Inflammatory macrophage treated with lipopolysaccharide for 1 hour (primary cell): ENCODE data around the gene HTT.
"Not testable (repeated sequence)": the region's sequence is repeated elsewhere in the genome, so short reads cannot be mapped to it uniquely, and the experiment has no call there.

Source experiments
- DNase-seq, 2 donors: peaks; one replicate each; pipeline ENCODE4 v3.0.0-alpha.2; 2020 to 2022

HTT gene

DNA sequence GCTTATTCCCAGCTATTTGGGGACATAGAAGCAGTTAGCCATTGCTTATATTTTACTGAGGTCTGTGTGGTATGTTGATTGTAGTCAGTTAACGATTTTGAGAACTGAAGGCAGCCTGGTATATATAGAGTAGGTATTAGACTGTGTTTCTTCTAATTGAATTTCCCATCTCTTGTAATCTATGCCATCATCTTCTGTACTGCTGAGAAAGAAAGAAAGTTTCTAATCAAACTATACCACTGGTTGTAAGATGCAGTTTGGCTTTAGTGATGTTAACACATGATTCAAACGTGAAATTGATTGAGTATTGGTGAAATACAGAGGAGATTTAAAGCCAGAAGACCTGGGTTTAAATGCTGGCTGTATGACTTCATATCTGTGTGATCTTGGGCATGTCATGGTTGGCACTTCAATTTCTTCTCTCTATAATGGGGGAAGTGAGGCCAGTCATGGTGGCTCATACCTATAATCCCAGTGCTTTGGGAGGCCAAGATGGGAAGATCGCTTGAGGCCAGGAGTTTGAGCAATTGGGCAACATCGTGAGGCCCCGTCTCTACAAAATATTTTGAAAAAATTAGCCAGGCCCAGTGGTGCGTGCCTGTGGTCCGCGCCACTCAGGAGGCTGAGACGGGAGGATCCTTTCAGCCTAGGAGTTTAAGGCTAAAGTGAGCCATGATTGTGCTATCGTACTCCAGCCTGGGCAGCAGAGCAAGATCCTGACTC lies 11.6 kb downstream of the HTT start:
- no peak for DNase-seq

DNA sequence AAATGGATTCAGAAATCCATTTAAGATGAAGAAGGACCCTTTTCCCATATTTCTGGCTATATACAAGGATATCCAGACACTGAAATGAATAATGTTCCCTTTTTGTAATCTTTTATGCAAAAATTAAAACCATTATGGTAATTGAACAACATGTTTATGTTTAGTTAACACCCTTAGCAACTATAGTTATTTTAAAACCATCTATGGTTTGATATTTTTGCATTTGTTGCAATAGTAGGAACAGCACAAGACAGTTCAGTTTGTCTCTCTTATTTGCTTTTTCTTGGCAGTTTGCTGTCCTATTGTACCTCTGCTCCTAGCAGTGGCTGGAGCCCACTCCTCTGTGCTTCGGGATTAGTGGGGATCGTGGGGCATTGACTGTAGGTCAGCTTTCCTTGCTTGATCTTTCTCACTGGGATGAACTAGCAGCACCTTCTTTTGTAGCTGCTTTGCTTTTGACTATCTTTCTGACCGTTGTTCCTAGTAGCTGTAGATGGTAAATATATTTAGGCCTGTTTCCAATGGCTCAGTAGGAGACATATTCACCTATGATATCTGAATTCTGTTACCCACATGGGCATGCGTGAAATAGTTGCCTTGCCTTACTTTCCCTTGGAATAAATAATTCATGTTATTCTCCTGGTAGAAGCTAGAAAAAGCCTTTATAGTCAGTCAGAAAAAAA lies 12.8 kb downstream of the HTT start:
- no peak for DNase-seq

DNA sequence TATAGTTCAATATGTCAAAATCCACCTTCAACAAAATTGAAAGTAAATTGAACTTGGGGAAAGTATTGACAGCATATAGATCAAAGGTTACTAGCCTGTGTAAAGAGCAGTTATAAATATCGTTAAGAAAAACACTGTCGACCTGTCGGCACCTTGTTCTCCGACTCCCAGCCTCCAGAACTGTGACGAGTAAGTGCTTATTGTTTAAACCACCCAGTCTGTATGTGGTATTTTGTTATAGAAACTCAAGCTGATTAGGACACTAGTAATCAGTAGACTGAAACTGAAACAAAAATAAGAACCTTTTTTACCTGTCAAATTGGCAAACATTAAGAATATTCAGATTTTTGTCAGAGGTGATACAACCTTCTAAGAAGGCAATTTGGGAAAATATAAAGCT lies 17.0 kb downstream of the HTT start:
- no peak for DNase-seq

DNA sequence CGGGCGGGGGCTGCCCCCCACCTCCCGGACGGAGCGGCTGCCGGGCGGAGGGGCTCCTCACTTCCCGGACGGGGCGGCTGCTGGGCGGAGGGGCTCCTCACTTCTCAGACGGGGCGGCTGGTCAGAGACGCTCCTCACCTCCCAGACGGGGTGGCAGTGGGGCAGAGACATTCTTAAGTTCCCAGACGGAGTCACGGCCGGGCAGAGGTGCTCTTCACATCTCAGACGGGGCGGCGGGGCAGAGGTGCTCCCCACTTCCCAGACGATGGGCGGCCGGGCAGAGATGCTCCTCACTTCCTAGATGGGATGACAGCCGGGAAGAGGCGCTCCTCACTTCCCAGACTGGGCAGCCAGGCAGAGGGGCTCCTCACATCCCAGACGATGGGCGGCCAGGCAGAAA lies 20.2 kb downstream of the HTT start:
- not testable (repeated sequence) for DNase-seq

DNA sequence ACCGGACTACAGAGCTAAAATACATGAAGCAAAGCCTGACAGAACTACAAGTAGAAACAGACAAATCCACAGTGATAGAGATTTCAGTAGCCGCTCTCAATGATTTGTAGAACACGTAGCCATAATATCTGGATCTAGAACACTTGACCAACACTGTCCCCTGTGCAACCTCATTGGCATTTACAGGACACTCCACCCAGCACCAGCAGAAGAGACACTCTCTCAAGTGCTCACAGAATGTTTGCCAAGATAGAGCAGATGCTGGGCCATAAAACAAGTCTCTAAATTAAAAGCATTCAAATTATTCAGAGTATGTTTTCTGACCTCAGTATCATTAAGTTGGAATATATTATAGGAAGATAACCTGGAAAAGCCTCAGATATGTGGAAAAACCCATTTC lies 21.7 kb downstream of the HTT start:
- no peak for DNase-seq

DNA sequence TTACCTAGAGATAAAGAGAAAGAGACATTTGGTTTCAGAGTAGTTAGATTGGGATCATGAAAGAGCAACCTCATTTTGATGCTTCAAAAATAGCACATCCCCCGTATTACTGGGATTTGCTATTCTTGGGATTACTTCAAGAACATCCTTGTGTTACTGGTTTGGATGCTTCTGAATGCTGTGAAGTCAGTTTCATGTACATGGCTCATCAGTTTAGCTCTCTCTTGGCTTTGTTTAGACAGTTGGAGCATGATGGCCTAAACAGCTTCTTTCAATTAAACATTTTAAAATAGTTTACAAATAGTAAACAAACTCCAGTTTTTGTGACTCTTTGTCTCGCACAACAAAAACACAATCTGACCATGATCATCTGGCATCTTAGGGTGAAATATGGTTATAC lies 23.9 kb downstream of the HTT start:
- DNase-seq = no peak

DNA sequence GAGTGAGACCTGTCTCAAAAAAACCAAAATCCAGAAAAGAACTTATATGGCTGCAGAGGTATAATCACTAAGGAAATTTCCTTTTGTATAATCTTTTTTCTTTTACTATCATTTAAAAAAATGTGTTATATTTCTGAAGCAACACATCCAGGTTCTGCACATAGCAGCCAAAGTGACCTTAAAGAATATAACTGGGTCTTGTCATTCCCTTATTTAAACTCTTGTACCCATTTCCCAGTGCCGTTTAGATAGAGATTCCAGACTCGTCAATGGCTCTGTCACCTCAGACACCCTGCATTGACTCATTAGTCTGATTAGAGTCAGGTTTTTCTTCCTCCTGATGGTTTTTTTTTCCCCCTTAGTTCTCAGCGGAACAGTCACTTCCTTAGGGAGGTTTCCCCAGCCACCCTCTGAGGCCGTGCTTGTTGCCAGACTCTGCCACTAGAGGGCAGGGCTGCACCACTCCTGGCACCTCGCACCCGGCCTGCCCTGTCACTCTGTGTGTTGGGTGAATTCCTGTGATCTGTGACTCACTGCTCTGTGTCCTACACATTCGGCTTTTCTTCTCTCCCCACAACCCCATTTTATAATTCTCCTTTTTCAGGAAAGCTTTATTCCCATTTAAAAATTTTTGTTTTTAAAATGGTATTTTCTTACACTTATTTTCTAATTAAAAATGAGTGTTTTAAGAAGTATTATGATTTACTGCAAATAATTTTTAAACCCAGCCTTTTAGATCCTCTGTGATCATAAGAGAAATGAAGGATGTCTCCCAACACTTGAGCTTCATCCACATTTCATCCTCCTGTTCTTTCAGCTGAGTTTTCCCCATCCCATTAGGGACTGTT lies 32.1 kb downstream of the HTT start:
- peak; percentile 93 to 97 for DNase-seq

DNA sequence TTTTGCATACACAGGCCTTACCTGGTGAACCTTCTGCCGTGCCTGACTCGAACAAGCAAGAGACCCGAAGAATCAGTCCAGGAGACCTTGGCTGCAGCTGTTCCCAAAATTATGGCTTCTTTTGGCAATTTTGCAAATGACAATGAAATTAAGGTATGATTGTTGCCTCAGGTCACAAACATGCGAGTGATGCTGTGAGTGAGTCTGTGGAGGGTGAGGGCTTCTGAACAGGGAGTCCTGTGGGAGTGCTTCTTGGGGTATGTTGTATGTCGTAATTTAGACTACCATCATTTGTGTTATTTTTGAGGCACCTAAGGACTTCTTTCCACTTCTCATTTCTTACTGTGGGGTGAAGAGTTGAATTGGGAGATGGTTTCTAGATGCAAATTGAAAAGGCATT lies 32.8 kb downstream of the HTT start:
- DNase-seq = no peak

DNA sequence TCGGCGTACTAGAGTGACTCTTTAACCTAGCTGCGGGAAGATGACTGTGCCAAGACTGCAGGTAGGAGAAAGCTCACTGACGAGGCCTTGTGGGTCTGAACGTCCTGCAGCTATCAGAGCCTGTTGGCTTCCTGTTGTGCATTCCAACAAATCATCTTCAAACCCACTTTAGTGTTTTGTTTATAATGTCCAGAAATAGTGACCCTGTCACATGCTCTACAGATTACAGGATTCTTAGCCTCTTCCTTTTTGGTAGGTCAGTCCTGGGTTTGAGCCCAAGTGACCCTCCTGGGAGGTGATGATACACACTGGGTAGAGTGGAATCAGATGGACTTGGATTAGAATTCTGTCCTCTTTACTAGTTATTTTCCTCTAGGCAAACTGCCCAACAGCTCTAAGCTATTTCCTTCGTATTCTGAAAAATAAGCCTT lies 33.2 kb downstream of the HTT start:
- no peak for DNase-seq

DNA sequence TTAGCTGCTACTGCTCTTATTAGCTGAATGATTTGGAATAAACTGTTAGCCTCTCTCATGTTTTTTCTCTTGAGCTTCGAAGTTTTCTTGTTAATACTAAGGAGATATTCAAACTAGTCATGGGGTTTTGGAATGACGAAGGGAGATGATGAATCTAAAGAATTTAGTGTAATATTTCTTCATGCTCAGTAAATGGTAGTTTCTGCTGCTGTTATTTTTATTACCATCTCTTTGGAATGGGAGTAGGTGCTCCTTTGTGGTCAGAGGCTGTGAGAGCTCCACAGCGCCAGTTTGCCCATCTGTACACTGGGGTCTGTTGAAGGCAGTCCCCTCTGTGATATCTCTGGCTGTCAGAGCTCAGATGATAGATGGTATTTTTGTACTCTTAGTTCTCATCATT lies 33.7 kb downstream of the HTT start:
- no peak for DNase-seq

DNA sequence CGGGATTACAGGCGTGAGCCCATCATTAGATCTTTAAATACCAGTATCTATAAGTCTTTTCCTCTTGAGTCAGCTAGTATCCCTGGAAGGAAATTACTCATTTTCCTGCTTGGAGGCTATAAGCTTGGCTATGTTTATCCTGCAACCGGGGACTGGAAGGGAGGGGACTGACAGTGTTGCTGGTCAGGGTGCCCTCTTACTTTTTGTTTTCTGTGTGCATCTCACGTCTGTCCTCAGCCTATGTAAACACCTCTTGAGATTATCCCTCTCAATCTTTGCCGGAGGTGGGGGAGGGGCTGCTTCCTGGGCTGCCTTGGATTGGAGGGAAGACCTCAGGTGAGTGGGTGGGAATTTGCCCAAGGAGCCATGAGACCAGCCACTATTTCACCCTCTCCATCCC lies 37.0 kb downstream of the HTT start:
- no peak for DNase-seq

DNA sequence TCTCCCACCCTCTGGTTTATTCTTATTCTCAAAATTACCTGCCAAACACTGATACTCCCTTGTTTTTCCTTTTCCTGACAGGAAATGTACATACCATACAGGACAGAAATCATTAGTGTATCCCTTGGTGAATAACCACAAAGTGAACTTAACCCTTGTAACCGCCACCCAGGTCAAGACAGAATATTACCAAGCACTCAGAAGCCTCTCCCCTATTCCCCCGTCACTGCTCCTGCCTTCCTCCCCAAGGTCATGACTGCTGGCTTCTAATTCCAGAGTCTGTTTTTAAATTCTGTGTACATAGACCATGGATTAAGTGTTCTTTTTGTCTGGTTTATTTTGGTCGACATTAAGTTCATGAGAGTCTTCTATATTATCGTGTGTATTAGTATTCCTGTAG lies 37.7 kb downstream of the HTT start:
- DNase-seq = no peak

DNA sequence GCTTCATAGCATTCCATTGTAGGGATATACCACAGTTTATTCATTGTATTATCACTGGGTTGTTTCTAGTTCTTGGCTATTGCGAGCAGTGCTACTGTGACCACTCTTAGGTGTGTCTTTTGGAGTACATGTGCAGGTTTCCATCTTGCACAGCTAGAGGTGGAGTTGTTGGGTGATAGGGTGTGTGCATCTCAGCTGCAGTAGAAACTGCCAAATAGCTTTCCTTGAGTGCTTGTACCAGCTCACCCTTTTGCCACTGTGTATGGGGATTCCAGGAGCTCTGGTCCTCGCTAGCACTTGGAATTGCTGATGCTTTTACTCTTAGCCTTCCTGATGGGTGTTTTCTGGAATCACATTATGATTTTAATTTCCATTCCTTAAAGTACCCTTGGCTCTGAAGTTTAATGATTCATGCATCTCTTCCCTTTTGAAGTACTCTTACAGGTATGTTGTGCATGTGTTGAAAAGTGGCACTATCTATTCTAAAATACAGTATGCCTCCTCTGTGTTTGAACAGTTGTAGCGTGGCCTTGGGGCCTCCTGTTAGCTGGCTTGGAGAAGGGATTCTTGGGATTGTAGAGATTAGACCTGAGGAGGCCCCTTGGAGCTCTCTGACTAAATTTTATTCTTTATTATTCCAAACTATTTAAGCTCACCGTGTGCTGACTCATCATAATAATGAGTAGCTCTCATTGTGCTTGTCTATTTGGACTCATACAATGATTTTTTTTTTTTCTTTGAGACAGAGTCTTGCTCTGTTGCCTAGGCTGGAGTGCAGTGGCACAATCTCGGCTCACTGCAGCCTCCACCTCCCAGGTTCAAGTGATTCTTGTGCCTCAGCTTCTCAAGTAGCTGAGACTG lies 38.4 kb downstream of the HTT start:
- DNase-seq = no peak

DNA sequence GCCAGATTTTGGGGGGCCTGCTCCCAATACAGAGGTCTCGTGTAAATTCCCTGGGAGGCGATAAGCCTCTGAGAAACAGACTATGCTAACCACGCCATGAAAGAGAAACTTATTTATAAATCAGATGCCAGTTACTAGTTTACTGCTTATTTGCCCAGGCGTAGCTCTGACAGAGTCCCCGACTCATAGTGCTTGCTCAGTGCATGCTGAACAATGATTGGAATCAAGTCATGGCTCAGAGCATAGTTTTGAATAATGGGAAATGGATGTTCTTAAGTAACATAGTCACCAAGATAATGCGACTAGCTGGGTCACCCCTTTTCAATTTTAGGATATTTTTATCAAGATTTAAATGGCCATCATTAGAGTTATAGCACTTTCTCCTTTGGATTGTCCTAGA lies 39.9 kb downstream of the HTT start:
- DNase-seq = no peak

DNA sequence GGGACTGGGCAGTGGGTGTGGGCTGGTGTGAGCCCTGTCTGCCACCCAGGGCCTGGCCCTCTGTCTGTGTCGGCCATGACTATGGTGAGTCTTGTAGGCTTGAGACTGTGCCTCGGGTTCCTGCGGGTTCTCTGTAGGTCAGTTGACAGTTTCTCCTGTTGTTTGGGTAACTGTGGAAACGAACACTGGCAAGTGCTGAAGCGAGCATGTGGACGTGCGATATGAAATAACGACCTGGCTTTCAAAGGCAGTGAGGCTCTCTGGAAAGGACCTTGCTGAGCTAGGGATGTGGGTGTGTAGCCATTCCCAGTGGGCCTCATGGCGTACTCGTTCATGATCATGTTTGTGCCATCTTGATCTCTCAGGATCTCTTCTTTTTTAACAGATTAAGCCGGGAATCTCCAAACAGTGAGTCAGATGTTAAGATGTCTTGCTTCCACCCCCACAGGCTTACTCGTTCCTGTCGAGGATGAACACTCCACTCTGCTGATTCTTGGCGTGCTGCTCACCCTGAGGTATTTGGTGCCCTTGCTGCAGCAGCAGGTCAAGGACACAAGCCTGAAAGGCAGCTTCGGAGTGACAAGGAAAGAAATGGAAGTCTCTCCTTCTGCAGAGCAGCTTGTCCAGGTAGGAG lies 41.3 kb downstream of the HTT start:
- DNase-seq = no peak

DNA sequence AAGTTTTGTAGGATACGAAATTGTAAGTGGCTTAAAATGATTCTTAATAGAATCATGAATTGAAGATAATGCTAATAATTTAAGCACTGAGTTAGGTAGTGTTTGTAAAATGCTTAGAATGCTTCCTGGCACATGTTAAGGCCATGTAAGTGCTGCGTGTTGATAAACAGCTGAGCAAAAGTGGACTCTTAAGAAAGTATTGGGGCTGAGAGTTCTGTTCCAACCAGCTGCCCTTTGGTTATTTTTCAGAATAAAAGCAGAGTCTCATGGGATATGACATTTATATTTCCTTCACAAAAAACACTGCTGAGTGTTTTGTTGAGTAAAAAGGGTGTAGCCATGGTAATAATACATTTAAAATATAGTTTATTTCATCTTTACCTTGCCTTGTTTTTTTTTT lies 42.5 kb downstream of the HTT start:
- no peak for DNase-seq

DNA sequence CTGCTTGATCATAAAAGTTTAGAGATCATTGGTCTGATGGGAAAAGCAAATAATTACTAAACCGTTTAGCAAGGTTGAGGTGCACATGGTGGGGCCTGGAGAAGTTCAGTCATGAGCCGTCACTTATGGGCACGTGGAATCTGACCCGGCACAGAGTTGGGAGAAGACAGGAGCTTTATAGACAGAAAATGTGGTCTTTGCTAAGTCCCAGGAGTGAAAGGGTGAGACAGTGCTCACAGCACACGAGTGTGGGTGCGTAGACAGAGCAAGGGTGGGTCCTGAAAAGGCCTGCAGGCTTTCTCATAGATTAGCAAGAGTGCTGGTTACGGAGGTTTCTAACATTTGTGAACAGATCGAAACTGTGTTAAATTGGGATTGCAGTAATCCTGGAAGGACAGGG lies 43.8 kb downstream of the HTT start:
- no peak for DNase-seq

DNA sequence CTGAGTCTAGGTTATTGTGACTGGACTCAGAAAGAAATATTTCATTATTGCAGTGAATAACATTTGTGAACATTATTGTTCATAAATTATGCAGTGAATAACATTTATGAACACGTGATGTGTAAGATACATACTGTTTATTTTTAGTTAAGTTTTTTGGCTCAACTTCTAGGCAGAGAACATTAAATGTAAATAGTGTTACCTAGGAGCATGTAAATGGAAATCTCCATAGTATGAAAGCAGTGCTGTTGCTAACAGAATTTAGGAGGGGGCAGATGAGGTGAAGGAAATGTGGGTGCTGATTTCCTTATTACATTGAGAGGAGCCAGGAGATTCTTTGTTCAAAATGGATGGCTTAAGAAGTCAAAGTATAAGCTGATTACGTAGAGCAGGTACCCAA lies 45.0 kb downstream of the HTT start:
- no peak for DNase-seq

DNA sequence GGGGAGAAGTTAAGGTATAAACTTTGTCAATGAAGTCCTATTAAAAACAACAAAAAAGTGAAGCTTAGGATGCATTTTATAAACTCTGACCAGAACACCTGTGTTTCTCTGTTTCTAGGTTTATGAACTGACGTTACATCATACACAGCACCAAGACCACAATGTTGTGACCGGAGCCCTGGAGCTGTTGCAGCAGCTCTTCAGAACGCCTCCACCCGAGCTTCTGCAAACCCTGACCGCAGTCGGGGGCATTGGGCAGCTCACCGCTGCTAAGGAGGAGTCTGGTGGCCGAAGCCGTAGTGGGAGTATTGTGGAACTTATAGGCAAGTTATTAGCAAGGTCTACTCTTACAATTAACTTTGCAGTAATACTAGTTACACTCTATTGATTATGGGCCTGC lies 46.6 kb downstream of the HTT start:
- no peak for DNase-seq

DNA sequence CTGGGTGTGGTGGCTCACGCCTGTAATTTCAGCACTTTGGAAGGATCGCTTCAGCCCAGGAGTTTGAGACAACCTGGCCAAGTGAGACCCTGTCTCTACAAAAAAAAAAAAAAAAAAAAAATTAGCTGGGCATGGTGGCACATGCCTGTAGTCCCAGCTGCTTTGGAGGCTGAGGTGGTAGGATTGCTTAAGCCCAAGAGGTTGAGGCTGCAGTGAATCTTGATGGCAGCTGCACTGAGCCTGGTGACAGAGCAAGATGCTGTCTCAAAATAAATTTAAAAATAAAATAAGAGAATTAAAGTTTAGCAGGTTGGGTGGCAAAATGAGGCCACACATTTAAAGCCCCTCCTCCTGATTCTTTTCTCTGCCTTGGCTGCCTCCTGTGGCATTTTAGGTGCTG lies 47.1 kb downstream of the HTT start:
- DNase-seq = no peak

DNA sequence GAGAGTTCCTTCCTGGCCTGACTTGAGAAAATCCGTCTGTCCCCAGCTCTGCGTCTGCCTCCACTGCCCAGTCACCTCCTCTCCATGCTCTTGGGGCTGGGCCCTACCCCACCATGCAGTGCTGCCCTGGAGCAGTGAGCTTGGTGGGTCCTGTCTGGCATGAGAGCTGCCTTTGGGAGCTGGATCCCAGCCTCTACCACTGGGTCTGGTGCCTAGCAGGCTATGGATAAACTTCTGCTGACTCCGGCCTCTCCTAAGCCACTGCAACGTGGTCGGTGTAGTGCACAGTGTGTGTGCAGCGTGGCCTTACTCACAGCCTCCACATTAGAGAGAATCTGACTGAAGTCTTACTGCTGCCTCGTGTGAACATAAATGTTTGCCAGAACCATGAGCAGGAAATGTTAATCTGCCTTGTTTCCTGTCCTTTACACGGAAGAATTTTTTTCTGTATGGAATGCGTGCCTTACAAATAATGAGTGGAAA lies 47.6 kb downstream of the HTT start:
- no peak for DNase-seq

DNA sequence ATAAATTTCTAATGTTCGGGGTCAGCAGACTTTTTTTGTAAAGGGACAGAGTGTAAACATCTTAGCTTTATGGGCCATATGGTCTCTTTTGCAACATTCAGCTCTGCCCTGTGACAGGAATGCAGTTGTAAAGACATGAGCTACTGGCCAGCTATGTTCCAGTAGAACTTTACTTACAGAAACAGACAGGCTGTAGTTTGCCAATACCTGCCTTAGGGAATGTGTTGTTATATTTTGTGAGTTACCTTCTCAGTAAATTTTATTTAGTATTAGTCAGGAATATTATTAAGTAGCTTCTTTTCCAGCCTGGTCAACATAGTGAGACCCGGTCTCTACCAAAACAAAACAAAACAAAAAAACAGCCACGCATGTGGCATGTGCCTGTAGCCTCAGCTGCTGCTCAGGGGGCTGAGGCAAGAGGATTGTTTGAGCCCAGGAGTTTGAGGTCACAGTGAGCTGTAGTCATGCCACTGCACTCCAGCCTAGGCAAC lies 48.7 kb downstream of the HTT start:
- no peak for DNase-seq
